Mesenchymal stem cell (in vitro differentiated cells and primary cell): ENCODE measurements around the gene TNKS1BP1.

Experiments
- DNase-seq: peaks from one replicate; pipeline ENCODE4 v3.0.0-alpha.2; 2013
- H2AFZ ChIP-seq: one replicate; pipeline ENCODE4 v1.6.1; 2013; ENCODE audit warnings: low read depth, mild to moderate bottlenecking, control low read depth, inconsistent platforms, low read length, moderate library complexity
- H2AK5ac ChIP-seq: 2 replicates; pipeline ENCODE4 v1.6.1; 2013; ENCODE audit warnings: low read length, moderate library complexity, mild to moderate bottlenecking, inconsistent platforms; ENCODE audit not compliant: severe bottlenecking
- H2BK120ac ChIP-seq: one replicate; pipeline ENCODE4 v1.6.1; 2013; ENCODE audit warnings: low read depth, mild to moderate bottlenecking, inconsistent platforms, low read length, moderate library complexity
- H2BK12ac ChIP-seq, 2 experiments: one replicate each; pipeline ENCODE4 v1.6.1; 2013; ENCODE audit warnings: inconsistent platforms in 2 of 2, low read length in 2 of 2, mild to moderate bottlenecking in 2 of 2, moderate library complexity in 2 of 2, control low read depth in 1 of 2
- H2BK15ac ChIP-seq: one replicate; pipeline ENCODE4 v1.6.1; 2013; ENCODE audit warnings: mild to moderate bottlenecking, low read depth, inconsistent platforms; ENCODE audit not compliant: poor library complexity, severe bottlenecking
- H2BK5ac ChIP-seq: 2 replicates; pipeline ENCODE4 v1.6.1; 2013; ENCODE audit warnings: low read depth, mild to moderate bottlenecking, low read length, control low read depth, inconsistent platforms; ENCODE audit not compliant: poor library complexity, severe bottlenecking
- H3K14ac ChIP-seq, 2 experiments: one replicate each; pipeline ENCODE4 v1.6.1; 2013; ENCODE audit warnings: inconsistent platforms in 2 of 2, low read length in 2 of 2, control low read depth in 1 of 2, mild to moderate bottlenecking in 1 of 2, moderate library complexity in 1 of 2
- H3K18ac ChIP-seq, 2 experiments: one replicate each; pipeline ENCODE4 v1.6.1; 2013; ENCODE audit warnings: inconsistent platforms in 2 of 2, low read length in 2 of 2, control low read depth in 1 of 2, low read depth in 1 of 2, mild to moderate bottlenecking in 1 of 2
- H3K23ac ChIP-seq, 2 experiments: one replicate each; pipeline ENCODE4 v1.6.1; 2013; ENCODE audit warnings: inconsistent platforms in 2 of 2, low read length in 2 of 2, mild to moderate bottlenecking in 2 of 2, moderate library complexity in 2 of 2, control low read depth in 1 of 2
- H3K27ac ChIP-seq: 2 replicates; pipeline ENCODE4 v1.5.1; 2013; ENCODE audit warnings: mild to moderate bottlenecking, moderate library complexity, low read length, control low read depth, inconsistent platforms; ENCODE audit not compliant: poor library complexity, severe bottlenecking
- H3K27me3 ChIP-seq, 2 experiments: 2 replicates each; pipeline versions ENCODE4 v1.6.1 to v1.7.0; 2013; ENCODE audit warnings: low read length in 2 of 2, mild to moderate bottlenecking in 2 of 2, moderate library complexity in 2 of 2, control low read depth in 1 of 2, inconsistent platforms in 1 of 2; ENCODE audit not compliant: control insufficient read depth in 1 of 2, insufficient read depth in 1 of 2
- H3K36me3 ChIP-seq, 2 experiments: 2 replicates each; pipeline versions ENCODE4 v1.6.1 to v1.7.0; 2013; ENCODE audit warnings: low read length in 2 of 2, control low read depth in 1 of 2, inconsistent platforms in 1 of 2, low read depth in 1 of 2, mild to moderate bottlenecking in 1 of 2; ENCODE audit not compliant: insufficient read depth in 2 of 2, control insufficient read depth in 1 of 2
- H3K4ac ChIP-seq, 2 experiments: one replicate each; pipeline ENCODE4 v1.6.1; 2013; ENCODE audit warnings: inconsistent platforms in 2 of 2, low read length in 2 of 2, mild to moderate bottlenecking in 2 of 2, moderate library complexity in 2 of 2, control low read depth in 1 of 2, low read depth in 1 of 2
- H3K4me1 ChIP-seq: 2 replicates; pipeline ENCODE4 v1.6.1; 2013; ENCODE audit warnings: low read depth, low read length, control low read depth; ENCODE audit not compliant: control insufficient read depth, insufficient read depth
- H3K4me2 ChIP-seq: 2 replicates; pipeline ENCODE4 v1.6.1; 2013; ENCODE audit warnings: low read length, mild to moderate bottlenecking, inconsistent platforms; ENCODE audit not compliant: poor library complexity, severe bottlenecking
- H3K4me3 ChIP-seq, 2 experiments: 2 replicates each; pipeline versions ENCODE4 v1.5.1 to v1.7.0; 2013; ENCODE audit warnings: low read length in 2 of 2, mild to moderate bottlenecking in 2 of 2, control low read depth in 1 of 2, low read depth in 1 of 2; ENCODE audit not compliant: insufficient read depth in 1 of 2
- H3K79me1 ChIP-seq: replicated peaks from 2 replicates; pipeline ENCODE4 v1.6.1; 2013; ENCODE audit warnings: mild to moderate bottlenecking, control low read depth, low read length, inconsistent platforms; ENCODE audit not compliant: poor library complexity, severe bottlenecking
- H3K9ac ChIP-seq: 2 replicates; pipeline ENCODE4 v1.7.0; 2013; ENCODE audit warnings: mild to moderate bottlenecking, low read length, moderate library complexity
- H3K9me3 ChIP-seq: 2 replicates; pipeline ENCODE4 v1.7.0; 2013; ENCODE audit warnings: mild to moderate bottlenecking, low read length; ENCODE audit not compliant: control insufficient read depth
- H4K8ac ChIP-seq: one replicate; pipeline ENCODE4 v1.6.1; 2013; ENCODE audit warnings: inconsistent platforms, mild to moderate bottlenecking, low read length, moderate library complexity
- H4K91ac ChIP-seq: one replicate; pipeline ENCODE4 v1.6.1; 2013; ENCODE audit warnings: mild to moderate bottlenecking, low read length, inconsistent platforms
- WGBS: methylation state at CpG from one replicate; pipeline ENCODE4 v1.1.7; 2013; ENCODE audit warnings: mixed read lengths; 5-methylcytosine and 5-hydroxymethylcytosine counted together

The TNKS1BP1 gene

DNA sequence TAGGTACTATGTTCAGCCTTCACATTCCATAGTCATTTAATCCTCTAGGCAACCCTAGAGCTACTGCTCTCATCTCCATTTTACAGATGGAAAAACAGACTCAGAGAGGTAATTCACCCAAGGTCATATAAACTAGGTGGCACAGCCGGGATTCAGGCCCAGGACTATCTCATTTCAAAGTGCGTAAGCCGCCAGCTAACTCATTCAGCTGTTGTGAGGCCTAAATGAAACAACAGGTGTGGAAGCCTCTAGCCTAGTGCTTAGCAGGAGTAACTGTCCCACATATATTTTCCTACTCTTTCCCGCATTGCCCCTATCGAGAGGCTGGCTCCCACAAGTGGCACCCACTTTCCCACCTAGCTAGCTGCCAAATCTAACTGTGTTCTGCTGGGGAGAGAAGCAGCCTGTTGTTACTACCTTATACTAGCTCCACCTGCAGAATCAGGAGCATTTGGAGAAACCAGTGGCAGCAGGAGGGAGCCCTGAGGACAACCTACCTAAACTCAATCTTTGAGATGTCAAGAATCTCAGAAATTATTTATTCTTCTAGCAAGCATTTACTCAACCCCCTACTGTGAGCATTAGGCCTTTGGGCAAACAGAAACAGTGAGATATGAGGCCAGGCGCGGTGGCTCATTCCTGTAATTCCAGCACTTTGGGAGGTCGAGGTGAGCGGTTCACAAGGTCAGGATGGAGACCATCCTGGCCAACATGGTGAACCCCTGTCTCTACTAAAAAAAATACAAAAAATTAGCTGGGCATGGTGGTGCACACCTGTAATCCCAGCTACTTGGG, 35.3 kb upstream of the TNKS1BP1 start:
- H2BK120ac ChIP-seq: no peak overlapping the region
- 80% methylated on average over 9 of the region's 9 CpGs for WGBS
- no peak overlapping the region for H2BK15ac ChIP-seq
- H3K23ac ChIP-seq: no peak overlapping the region
- peaks cover 2% of the 10 kb centered on the region for H3K4me1 ChIP-seq
- H3K4ac ChIP-seq: no peak overlapping the region
- no peak overlapping the region for H3K18ac ChIP-seq
- H4K91ac ChIP-seq: no peak overlapping the region
- H2AFZ ChIP-seq: no peak overlapping the region
- no peaks in the 10 kb centered on the region for H3K79me1 ChIP-seq
- H3K27me3 ChIP-seq: peaks cover 5 to 37% of the 10 kb centered on the region in 2 experiments
- H3K14ac ChIP-seq: no peak overlapping the region
- H3K27ac ChIP-seq: no peak overlapping the region
- no peak overlapping the region for H2BK5ac ChIP-seq
- DNase-seq: no peak
- no peak overlapping the region for H3K4me3 ChIP-seq
- H3K4me2 ChIP-seq: no peak overlapping the region
- no peak overlapping the region for H4K8ac ChIP-seq
- H3K9ac ChIP-seq: no peak overlapping the region
- no peak overlapping the region for H2BK12ac ChIP-seq
- H3K9me3 ChIP-seq: no peaks in the 10 kb centered on the region
- H2AK5ac ChIP-seq: no peak overlapping the region
- no peaks in the 10 kb centered on the region for H3K36me3 ChIP-seq

DNA sequence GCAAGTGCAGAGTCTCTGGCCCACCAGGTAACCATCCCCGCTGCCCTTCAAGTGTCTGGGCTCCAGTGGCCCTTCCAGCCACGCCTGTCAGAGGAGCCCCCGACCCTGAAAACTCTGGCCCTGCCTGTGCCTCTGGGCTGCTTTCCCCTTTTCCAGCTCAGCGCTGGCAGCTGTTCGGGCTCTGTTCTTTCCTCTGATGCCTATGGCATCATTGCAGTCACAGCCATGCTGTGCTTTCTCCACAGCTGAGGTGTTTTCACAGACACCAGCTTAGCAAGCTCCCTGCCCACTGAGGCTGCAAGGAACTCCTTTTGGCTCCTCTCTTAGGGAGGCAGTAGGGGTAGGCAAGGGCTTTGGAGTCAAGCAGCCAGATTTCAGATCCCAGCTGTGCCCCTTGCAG, 34.6 kb upstream of the TNKS1BP1 start:
- Histone ChIP-seq H2BK120ac (no peak overlapping the region), H2BK12ac (no peak overlapping the region), H4K91ac (no peak overlapping the region), H2AFZ (no peak overlapping the region), H3K4me3 (no peak overlapping the region), H3K79me1 (no peaks in the 10 kb centered on the region), H3K9ac (no peak overlapping the region), H3K4me1 (peaks cover 2% of the 10 kb centered on the region), H3K23ac (no peak overlapping the region), H2BK5ac (no peak overlapping the region), H3K27me3 (peaks cover 5 to 38% of the 10 kb centered on the region in 2 experiments), H2AK5ac (no peak overlapping the region), H3K9me3 (no peaks in the 10 kb centered on the region), H3K36me3 (no peaks in the 10 kb centered on the region), H3K4me2 (no peak overlapping the region), H4K8ac (no peak overlapping the region), H3K4ac (no peak overlapping the region), H3K18ac (no peak overlapping the region), H3K27ac (no peak overlapping the region), H2BK15ac (no peak overlapping the region), H3K14ac (no peak overlapping the region)
- WGBS: 91% methylated on average over 5 of the region's 5 CpGs
- DNase-seq: no peak

DNA sequence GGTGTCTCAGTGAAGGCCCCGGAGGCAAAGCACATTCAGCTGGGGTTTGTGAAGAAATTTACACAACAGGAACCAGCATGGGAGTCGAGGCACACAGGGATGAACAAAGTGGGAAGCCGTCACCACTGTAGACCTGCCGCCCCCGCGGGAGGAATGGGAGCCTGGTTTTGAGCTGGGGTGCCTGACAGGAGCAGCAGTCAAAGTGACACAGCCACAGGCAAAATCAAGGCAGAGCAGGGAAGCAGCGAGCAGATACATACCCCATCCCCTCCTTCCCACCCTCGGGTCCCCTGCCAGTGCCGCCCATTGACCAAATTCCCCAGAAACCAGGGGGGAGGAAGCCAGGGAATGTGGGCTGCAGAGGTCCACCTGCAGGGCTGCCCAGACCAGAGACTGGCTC, 34.2 kb upstream of the TNKS1BP1 start:
- H3K18ac ChIP-seq: no peak overlapping the region
- WGBS: 87% methylated on average over 9 of the region's 9 CpGs
- H2BK5ac ChIP-seq: no peak overlapping the region
- H2BK12ac ChIP-seq: no peak overlapping the region
- no peak overlapping the region for H3K4me2 ChIP-seq
- no peak overlapping the region for H4K8ac ChIP-seq
- no peak overlapping the region for H4K91ac ChIP-seq
- no peak overlapping the region for H3K14ac ChIP-seq
- H3K79me1 ChIP-seq: no peaks in the 10 kb centered on the region
- no peak overlapping the region for H2AK5ac ChIP-seq
- no peaks in the 10 kb centered on the region for H3K36me3 ChIP-seq
- H2BK15ac ChIP-seq: no peak overlapping the region
- no peaks in the 10 kb centered on the region for H3K9me3 ChIP-seq
- no peak overlapping the region for H2AFZ ChIP-seq
- no peak overlapping the region for H3K9ac ChIP-seq
- no peak for DNase-seq
- H2BK120ac ChIP-seq: no peak overlapping the region
- no peak overlapping the region for H3K4me3 ChIP-seq
- H3K27ac ChIP-seq: no peak overlapping the region
- H3K4me1 ChIP-seq: peaks cover 2% of the 10 kb centered on the region
- H3K27me3 ChIP-seq: peaks cover 1 to 39% of the 10 kb centered on the region in 2 experiments
- no peak overlapping the region for H3K4ac ChIP-seq
- no peak overlapping the region for H3K23ac ChIP-seq

DNA sequence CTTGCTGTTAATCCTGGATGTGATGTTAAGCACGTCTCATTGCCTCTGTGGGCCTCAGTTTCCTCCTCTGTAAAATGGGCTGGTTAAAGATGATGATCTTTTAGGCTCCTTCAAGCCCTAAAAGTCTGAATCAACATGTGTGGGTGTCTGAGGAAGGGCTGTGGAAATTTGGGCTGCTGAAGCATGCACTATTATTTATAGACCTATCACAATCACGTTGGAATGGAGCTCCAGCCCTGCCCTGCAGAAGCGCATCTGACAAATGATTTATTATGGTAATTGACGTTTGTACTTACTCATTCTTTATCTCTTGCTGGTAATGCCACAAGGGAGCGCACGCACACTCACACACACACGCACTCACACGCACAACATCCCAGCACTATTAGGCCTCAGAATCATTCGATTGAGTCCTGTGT, 33.8 kb upstream of the TNKS1BP1 start:
- H3K14ac ChIP-seq: no peak overlapping the region
- no peak overlapping the region for H3K4me2 ChIP-seq
- no peak overlapping the region for H3K23ac ChIP-seq
- no peak overlapping the region for H2AK5ac ChIP-seq
- H3K79me1 ChIP-seq: no peaks in the 10 kb centered on the region
- no peak overlapping the region for H2BK120ac ChIP-seq
- H3K4me3 ChIP-seq: no peak overlapping the region
- H2BK15ac ChIP-seq: no peak overlapping the region
- H3K18ac ChIP-seq: no peak overlapping the region
- no peak overlapping the region for H3K27ac ChIP-seq
- no peaks in the 10 kb centered on the region for H3K9me3 ChIP-seq
- no peak overlapping the region for H4K91ac ChIP-seq
- no peak overlapping the region for H2BK5ac ChIP-seq
- peak overlapping the region; percentile 87 for H3K9ac ChIP-seq
- 81% methylated on average over 6 of the region's 9 CpGs for WGBS
- no peak overlapping the region for H4K8ac ChIP-seq
- no peak overlapping the region for H2AFZ ChIP-seq
- no peaks in the 10 kb centered on the region for H3K36me3 ChIP-seq
- peaks cover 0 to 39% of the 10 kb centered on the region in 2 experiments for H3K27me3 ChIP-seq
- no peak overlapping the region for H3K4ac ChIP-seq
- H2BK12ac ChIP-seq: no peak overlapping the region
- H3K4me1 ChIP-seq: peaks cover 2% of the 10 kb centered on the region
- DNase-seq: peak; percentile 9
